ENCODE data around the gene RNFT2.

The RNFT2 gene

DNA sequence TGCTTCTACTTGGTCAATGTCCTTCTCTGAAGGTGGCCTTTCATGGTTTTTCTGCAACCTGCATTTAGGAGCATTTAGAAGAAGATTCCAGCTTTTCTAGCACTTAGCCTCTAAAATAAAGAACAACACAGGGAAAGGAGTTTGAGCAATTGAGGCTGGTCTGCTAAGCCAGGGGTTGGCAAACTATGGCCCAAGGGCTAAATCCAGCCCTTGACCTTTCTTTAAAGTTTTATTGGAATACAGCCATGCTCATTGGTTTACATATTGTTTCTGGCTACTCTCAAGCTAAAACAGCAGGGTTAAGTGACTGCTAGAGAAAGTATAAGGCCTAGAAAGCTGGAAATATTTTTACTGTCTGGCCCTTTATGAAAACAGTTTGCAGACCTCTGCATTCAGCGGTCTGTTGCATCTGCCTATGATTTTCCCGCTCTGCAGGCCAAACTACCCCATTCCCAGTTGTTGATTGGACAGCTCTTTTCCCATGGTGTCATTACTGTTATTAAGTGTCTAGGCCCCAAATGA lies 39.5 kb upstream of the RNFT2 start:
- DNase-seq (ENCODE audit: low read depth): no peak
- TF ChIP-seq, protein P1, sequence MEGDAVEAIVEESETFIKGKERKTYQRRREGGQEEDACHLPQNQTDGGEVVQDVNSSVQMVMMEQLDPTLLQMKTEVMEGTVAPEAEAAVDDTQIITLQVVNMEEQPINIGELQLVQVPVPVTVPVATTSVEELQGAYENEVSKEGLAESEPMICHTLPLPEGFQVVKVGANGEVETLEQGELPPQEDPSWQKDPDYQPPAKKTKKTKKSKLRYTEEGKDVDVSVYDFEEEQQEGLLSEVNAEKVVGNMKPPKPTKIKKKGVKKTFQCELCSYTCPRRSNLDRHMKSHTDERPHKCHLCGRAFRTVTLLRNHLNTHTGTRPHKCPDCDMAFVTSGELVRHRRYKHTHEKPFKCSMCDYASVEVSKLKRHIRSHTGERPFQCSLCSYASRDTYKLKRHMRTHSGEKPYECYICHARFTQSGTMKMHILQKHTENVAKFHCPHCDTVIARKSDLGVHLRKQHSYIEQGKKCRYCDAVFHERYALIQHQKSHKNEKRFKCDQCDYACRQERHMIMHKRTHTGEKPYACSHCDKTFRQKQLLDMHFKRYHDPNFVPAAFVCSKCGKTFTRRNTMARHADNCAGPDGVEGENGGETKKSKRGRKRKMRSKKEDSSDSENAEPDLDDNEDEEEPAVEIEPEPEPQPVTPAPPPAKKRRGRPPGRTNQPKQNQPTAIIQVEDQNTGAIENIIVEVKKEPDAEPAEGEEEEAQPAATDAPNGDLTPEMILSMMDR (conservative IDR thresholded peaks at IDR 0.05; ENCODE audit: low read depth, low read length): no peak
- H3K4me3 ChIP-seq (ENCODE audit: low read length): no peak overlapping the region

DNA sequence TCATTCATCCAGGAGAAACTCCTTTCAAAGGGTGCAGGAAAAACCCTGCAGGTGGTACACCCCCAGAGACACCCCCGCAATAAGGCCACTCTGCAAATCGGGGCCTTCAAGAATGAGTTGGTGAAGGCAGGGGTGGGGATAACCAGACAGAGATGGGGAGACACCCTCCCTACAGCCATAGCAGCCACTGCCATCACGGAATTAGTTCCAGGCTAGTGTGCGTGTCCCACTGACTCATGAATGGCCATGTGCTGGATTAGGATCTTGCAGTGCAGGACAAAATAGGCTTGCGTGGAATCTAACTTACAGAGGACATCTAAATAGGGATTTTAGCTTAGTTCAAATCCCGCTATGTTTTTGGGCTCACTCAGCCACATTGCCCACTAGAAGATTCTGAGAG lies 38.0 kb upstream of the RNFT2 start:
- H3K4me3 ChIP-seq (ENCODE audit: low read length): no peak overlapping the region
- TF ChIP-seq, protein P1 (conservative IDR thresholded peaks at IDR 0.05; ENCODE audit: low read depth, low read length): no peak

DNA sequence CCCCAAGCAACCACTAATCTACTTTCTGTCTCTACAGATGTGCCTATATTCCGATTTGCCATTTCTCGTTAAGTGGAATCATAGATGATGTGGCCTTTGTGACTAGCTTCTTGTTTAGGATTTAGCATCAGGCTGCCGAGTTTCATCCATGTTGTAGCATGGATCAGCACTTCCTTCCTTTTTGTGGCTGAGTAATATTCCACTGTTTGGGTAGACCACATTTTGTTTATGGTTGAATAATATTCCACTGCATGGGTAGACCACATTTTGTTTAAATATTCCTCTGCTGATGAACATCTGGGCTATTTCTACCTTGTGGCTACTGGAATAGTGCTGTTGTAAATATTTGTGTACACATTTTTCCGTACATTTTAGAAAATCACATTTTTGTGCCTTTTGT lies 36.7 kb upstream of the RNFT2 start:
- no peak overlapping the region for H3K4me3 ChIP-seq (ENCODE audit: low read length)
- TF ChIP-seq, protein P1 (conservative IDR thresholded peaks at IDR 0.05; ENCODE audit: low read depth, low read length): no peak
- no peak for DNase-seq (ENCODE audit: low read depth)

More for the DNA sequence above, 38.0 kb upstream of the RNFT2 start:
- no peak for DNase-seq (ENCODE audit: low read depth)

DNA sequence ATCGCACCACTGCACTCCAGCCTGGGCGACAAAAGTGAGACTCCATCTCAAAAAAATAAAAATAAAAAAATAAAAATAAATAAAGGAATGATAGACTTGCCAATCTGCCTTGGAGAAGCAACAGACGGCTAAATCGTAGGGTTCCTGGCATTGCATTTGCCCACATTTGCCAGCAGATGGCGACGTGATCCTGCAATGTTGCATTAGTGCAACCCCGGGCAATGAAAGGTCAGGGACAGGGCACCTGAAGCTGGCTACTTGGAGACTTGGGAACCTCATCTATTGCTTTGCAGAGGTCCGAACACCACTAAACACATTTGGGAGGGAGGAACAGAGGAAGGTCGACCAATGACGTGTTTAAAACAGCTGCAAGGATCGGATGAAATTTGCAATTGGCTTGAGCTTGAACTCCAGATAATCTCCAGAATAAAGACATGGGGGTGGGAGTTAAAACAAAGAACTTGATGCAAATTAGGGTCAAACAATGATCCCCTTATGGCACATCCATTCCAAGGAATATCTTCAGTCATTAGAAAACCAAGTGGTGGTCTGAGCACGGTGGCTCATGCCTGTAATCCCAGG lies 34.8 kb upstream of the RNFT2 start:
- TF ChIP-seq, protein P1 (conservative IDR thresholded peaks at IDR 0.05; ENCODE audit: low read depth, low read length): peak; percentile 94
- H3K4me3 ChIP-seq (ENCODE audit: low read length): no peak overlapping the region
- no peak for DNase-seq (ENCODE audit: low read depth)

DNA sequence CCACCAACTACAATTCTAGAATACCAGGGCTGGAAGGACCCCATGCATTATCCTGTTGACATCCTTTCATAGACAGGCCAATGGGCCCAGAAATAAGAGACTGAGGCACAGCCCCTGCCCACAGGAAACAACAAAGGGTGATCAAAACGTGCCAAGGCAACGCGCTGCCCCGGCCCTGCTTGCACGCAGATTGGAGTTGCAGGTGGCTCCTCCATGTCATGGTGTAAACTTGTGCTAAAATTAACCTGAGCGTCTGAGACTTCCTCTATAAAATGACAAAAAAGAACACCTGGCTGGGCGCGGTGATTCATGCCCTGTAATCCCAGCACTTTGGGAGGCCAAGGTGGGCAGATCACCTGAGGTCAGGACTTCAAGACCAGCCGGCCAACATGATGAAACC lies 30.4 kb upstream of the RNFT2 start:
- no peak for DNase-seq (ENCODE audit: low read depth)
- no peak overlapping the region for H3K4me3 ChIP-seq (ENCODE audit: low read length)
- TF ChIP-seq, protein P1 (conservative IDR thresholded peaks at IDR 0.05; ENCODE audit: low read depth, low read length): no peak

DNA sequence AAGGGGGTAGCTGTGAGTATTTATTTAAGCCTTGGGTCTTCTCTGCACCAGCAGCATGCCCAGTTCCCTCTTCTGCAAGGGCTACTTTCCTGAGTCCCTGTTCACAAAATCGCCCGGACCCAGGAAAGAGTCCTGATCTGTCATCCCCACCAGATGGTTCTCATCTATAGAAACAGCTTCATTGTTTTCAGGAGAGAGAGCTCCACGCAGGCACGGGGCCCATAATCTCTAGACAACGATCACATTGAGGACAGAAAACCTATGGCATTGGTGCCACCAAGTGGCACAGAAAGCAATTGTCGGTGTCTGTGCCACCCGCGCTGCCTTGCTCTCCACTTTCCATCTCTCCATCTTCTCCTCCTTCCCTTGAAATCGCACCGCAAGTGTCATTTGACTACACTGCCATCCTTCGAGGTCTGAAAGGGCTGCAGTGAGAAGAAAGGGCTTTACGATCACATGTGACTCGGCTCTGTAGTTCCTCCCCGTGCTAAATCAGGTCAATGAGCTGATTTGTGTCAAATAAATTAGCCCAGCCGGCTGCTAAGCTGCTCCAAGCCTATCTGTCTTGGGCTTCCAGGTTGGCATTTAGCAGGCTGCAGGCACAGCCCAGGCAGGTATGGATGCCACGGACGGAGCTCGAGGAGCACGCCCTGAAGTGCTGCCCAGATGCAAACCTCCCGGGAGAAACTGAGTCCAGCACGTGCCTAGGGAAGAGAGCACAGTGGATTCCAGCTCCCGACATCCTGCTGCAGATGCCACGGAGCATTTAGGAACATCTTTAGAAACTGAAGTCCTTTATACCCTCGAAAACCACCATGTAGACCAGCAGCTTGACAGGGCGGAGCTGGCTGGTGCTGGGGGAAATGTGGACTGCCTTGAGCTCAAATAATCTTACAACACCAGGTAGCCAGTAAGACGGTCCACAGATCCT lies 29.0 kb upstream of the RNFT2 start:
- no peak for DNase-seq (ENCODE audit: low read depth)
- peak overlapping the region; percentile 27 for H3K4me3 ChIP-seq (ENCODE audit: low read length)
- TF ChIP-seq, protein P1 (conservative IDR thresholded peaks at IDR 0.05; ENCODE audit: low read depth, low read length): peak; percentile 61

All from retinal pigment epithelial cell (primary cell).